ENCODE measurements around the gene MRPL55. TPM values are rescaled to one million over a fixed set of nuclear protein-coding genes. Genes with fewer than 3 reads are reported as not detected.

The MRPL55 gene
- total RNA-seq, 2 donors from 2014 or later: 36.1 to 36.7 TPM

GRCh38 chr1:228079601-228080263, 29.4 kb downstream of the MRPL55 start:
- Mint-ChIP-seq H3K27me3 (ENCODE audit: low read depth) (no peaks in the 10 kb centered on the region), H3K36me3 (ENCODE audit: insufficient read depth in 2 of 2) (peaks cover 7 to 10% of the 10 kb centered on the region in 2 donors), H3K4me1 (ENCODE audit: low read depth) (peaks cover 31% of the 10 kb centered on the region), H3K4me3 (no peak overlapping the region), H3K27ac (no peak overlapping the region), H3K9me3 (no peaks in the 10 kb centered on the region)
- DNase-seq (no peak), ATAC-seq (replicated peaks in 1 of 2) (no peak)

- no peak overlapping the region for H3K4me3 Mint-ChIP-seq
- ATAC-seq (replicated peaks in 1 of 2) (no peak), DNase-seq (no peak)
- H3K36me3 Mint-ChIP-seq (ENCODE audit: insufficient read depth in 2 of 2): peaks cover 4 to 8% of the 10 kb centered on the region in 2 donors
- no peaks in the 10 kb centered on the region for H3K9me3 Mint-ChIP-seq
- H3K4me1 Mint-ChIP-seq (ENCODE audit: low read depth): peaks cover 24% of the 10 kb centered on the region
- no peak overlapping the region for H3K27ac Mint-ChIP-seq
- no peaks in the 10 kb centered on the region for H3K27me3 Mint-ChIP-seq (ENCODE audit: low read depth)
Measured at GRCh38 chr1:228079013-228079412, 30.1 kb downstream of the MRPL55 start.

DNA sequence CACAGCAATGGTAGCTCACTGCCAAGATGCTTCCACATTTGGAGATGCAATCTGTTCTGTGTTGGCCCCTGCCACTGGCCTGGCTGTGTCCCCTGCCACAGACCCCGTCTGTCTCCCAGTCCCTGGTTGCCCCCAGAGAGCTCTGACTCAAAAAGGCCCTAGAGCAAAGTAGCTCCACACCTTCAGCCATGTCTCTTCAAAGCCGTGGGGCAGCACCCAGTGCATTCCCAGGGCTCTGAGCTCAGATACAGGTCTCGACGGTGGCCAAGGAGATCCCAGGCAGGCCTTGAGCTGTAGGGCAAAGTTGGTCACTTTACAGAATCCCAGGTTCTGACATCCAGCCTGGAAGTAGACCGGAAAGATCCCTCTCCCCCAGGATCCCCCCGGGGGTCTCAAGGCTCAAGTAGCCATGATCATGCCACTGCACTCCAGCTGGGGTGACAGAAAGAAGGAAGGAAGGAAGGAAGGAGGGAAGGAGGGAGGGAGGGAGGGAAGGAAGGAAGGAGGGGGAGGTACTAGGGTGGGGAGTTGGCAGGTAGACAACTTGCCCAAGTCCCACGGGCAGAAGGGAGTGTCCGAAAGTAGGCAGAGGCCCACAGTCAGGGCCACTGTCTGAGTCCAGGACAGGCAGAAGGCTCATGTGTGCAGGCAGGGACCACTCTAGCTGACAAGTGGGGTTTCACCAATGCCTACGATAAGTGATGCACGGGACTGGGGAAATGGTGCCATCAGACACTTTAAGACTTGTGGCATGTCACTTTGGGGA, 31.4 kb downstream of the MRPL55 start:
- Mint-ChIP-seq H3K4me1 (ENCODE audit: low read depth) (peaks cover 21% of the 10 kb centered on the region), H3K27ac (no peak overlapping the region), H3K9me3 (no peaks in the 10 kb centered on the region), H3K36me3 (ENCODE audit: insufficient read depth in 2 of 2) (peaks cover 0 to 1% of the 10 kb centered on the region in 2 donors), H3K27me3 (ENCODE audit: low read depth) (no peaks in the 10 kb centered on the region), H3K4me3 (no peak overlapping the region)
- DNase-seq (no peak), ATAC-seq (replicated peaks in 1 of 2) (no peak)

GRCh38 chr1:228076796-228077430, 32.2 kb downstream of the MRPL55 start:
- Mint-ChIP-seq H3K4me1 (ENCODE audit: low read depth) (peaks cover 21% of the 10 kb centered on the region), H3K9me3 (no peaks in the 10 kb centered on the region), H3K36me3 (ENCODE audit: insufficient read depth in 2 of 2) (peaks cover 0 to 1% of the 10 kb centered on the region in 2 donors), H3K4me3 (no peak overlapping the region), H3K27me3 (ENCODE audit: low read depth) (no peaks in the 10 kb centered on the region), H3K27ac (no peak overlapping the region)
- no peak for ATAC-seq (replicated peaks in 1 of 2)
- no peak for DNase-seq

GRCh38 chr1:228075801-228076271, 33.3 kb downstream of the MRPL55 start:
- Mint-ChIP-seq H3K36me3 (ENCODE audit: insufficient read depth in 2 of 2) (no peaks in the 10 kb centered on the region), H3K9me3 (no peaks in the 10 kb centered on the region), H3K4me1 (ENCODE audit: low read depth) (peaks cover 15% of the 10 kb centered on the region), H3K4me3 (no peak overlapping the region), H3K27me3 (ENCODE audit: low read depth) (no peaks in the 10 kb centered on the region), H3K27ac (no peak overlapping the region)
- DNase-seq (no peak), ATAC-seq (replicated peaks in 1 of 2) (no peak)

DNA sequence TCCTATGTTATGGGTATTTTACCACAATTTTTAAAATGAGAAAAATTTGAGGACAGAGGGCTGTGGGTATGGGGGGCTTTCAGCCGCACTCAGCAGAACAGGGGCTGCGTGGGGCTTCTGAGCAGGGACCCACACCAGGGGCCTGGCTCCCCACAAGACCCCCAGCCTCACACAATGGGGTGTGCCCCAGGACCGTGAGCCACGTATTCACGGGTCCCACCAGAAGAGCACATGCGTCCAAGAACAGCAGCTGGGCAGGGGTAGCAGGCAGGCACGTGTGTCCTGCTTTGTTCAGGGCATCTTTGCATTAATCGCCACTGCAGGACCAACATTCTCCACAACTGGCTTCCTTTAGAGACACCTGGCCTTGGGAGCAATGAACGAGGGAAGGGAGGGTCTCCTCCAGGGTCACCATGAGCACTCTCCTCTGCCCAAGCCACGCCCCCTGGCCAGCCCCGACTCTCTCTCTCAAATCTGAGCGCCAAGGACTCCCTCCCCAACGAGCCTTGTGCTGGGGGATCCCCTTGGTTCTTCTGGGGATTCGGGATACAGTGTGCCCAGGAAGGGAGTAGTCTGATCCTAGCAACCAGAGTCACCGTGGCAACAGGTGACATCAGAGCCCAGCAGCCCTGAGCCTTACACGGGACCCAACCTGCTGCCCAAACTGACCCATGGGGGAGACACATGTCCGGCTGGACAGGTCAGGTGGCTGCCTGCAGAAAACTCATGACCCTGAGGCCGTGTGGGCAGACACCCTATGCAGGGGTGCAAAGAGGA, 34.0 kb downstream of the MRPL55 start:
- Mint-ChIP-seq H3K36me3 (ENCODE audit: insufficient read depth in 2 of 2) (no peaks in the 10 kb centered on the region), H3K9me3 (no peaks in the 10 kb centered on the region), H3K27me3 (ENCODE audit: low read depth) (no peaks in the 10 kb centered on the region), H3K27ac (no peak overlapping the region), H3K4me3 (no peak overlapping the region), H3K4me1 (ENCODE audit: low read depth) (peaks cover 11% of the 10 kb centered on the region)
- ATAC-seq (replicated peaks in 1 of 2) (no peak), DNase-seq (no peak)

DNA sequence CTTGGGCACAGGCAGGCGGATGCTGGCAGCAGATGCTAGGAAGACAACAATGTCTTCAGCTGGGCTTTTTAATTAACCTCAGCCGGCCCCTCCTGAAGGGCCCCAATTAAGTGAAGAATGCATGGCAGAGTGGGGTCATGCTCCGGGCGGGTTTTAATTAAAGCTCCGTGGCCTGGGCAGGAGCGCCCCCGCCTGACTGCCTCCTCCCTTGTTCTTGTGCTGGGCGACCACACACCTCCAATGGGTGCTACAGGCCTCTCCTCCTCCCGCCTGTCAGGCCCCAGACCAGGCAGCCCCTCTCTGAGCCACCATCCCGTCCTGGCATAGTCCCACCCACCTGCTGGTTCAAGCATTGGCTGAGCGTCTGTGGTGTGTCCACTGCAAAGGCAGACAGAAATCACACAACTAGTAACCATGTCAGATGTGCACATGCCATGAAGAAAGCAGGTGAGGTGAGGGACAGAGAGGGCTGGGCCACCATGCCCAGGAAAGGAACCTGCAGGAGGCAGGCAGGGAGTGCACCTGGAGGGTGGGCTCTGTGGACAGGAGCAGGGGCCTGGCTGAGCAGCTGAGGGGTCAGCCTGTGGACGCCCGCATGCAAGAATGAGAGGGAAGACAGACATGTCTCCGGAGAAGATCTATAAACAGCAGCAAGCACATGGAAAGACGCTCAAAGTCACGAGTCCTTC, 35.1 kb downstream of the MRPL55 start:
- peaks cover 7% of the 10 kb centered on the region for H3K4me1 Mint-ChIP-seq (ENCODE audit: low read depth)
- ATAC-seq (replicated peaks in 1 of 2) (no peak), DNase-seq (no peak)
- no peaks in the 10 kb centered on the region for H3K27me3 Mint-ChIP-seq (ENCODE audit: low read depth)
- no peak overlapping the region for H3K4me3 Mint-ChIP-seq
- no peaks in the 10 kb centered on the region for H3K36me3 Mint-ChIP-seq (ENCODE audit: insufficient read depth in 2 of 2)
- H3K9me3 Mint-ChIP-seq: no peaks in the 10 kb centered on the region
- H3K27ac Mint-ChIP-seq: no peak overlapping the region

DNA sequence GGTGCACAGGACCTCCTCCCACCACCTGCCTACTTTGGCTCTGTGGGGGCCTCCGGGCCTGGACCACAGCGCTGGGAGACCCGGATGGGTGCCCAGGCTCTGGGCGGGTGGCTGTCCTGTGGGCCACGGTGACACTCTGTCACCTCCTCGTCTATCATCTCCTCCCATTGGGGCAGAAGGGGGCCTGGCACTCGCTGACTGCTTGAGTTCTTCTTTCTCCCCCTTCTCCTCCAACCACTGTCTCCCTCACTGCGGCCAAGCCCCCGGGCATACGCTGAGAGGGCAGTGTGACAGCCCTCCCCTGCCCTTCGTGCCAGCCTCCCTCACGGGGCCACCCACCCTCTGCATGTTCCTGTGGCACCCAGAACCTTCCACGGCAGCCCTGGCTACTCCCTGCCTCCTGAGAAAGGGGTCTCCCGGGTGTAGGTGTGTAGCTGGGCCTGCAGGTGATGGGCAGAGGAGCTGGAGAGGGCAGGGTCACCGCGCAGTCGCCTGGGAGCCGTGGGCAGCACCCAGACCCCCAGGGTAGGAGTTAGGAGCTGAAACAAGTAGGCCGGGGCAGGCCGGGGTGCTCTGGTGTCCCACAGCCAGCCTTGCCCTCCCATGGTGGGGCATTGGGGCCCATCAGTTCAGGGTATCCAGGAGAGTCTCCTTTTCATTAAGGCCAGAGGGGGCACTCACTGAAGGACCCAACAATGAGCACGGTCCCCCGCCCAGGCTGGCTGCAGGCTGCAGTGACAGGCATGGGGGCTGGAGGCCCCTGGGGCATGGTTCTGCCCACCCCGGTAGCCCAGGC, 35.8 kb downstream of the MRPL55 start:
- no peak overlapping the region for H3K27ac Mint-ChIP-seq
- H3K36me3 Mint-ChIP-seq (ENCODE audit: insufficient read depth in 2 of 2): no peaks in the 10 kb centered on the region
- DNase-seq: no peak
- peaks cover 7% of the 10 kb centered on the region for H3K4me1 Mint-ChIP-seq (ENCODE audit: low read depth)
- H3K27me3 Mint-ChIP-seq (ENCODE audit: low read depth): no peaks in the 10 kb centered on the region
- no peak for ATAC-seq (replicated peaks in 1 of 2)
- no peak overlapping the region for H3K4me3 Mint-ChIP-seq
- H3K9me3 Mint-ChIP-seq: no peaks in the 10 kb centered on the region

DNA sequence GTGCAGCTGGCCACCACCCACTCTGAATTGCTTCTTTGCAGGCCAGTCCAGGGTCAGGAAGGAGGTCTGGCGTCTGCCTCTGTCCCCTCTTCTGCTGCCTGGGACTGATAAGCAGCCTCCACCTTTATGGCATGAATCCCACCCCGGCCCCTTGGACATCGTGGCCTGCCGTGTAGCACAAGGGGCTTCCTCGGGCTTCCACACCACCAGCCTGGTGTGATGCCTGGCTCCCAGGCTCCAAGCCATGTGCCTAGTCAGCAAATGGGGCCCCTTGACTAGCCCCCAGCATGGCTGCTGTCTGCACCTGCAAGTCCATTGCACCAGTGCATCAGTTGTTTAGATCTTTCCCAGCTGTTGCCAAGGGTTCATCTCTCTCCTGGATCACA, 36.4 kb downstream of the MRPL55 start:
- DNase-seq (no peak), ATAC-seq (replicated peaks in 1 of 2) (no peak)
- Mint-ChIP-seq H3K9me3 (no peaks in the 10 kb centered on the region), H3K4me3 (no peak overlapping the region), H3K36me3 (ENCODE audit: insufficient read depth in 2 of 2) (no peaks in the 10 kb centered on the region), H3K27ac (no peak overlapping the region), H3K4me1 (ENCODE audit: low read depth) (peaks cover 5% of the 10 kb centered on the region), H3K27me3 (ENCODE audit: low read depth) (no peaks in the 10 kb centered on the region)

- H3K27me3 Mint-ChIP-seq (ENCODE audit: low read depth): no peaks in the 10 kb centered on the region
- no peaks in the 10 kb centered on the region for H3K4me1 Mint-ChIP-seq (ENCODE audit: low read depth)
- H3K4me3 Mint-ChIP-seq: no peak overlapping the region
- DNase-seq (no peak), ATAC-seq (replicated peaks in 1 of 2) (peak; percentile 22)
- no peaks in the 10 kb centered on the region for H3K36me3 Mint-ChIP-seq (ENCODE audit: insufficient read depth in 2 of 2)
- no peaks in the 10 kb centered on the region for H3K9me3 Mint-ChIP-seq
- H3K27ac Mint-ChIP-seq: no peak overlapping the region
Measured at GRCh38 chr1:228071839-228072657, 37.1 kb downstream of the MRPL55 start.

- Mint-ChIP-seq H3K27ac (no peak overlapping the region), H3K27me3 (ENCODE audit: low read depth) (peaks cover 11% of the 10 kb centered on the region), H3K4me1 (ENCODE audit: low read depth) (no peaks in the 10 kb centered on the region), H3K9me3 (no peaks in the 10 kb centered on the region), H3K36me3 (ENCODE audit: insufficient read depth in 2 of 2) (no peaks in the 10 kb centered on the region), H3K4me3 (no peak overlapping the region)
- DNase-seq: no peak
- no peak for ATAC-seq (replicated peaks in 1 of 2)
Measured at GRCh38 chr1:228070851-228071250, 38.2 kb downstream of the MRPL55 start.
